Endothelial cell of umbilical vein (primary cell): ENCODE measurements around the gene ZNF804A. TPM values are rescaled to one million over a fixed set of nuclear protein-coding genes. Genes with fewer than 3 reads are reported as not detected.

Source experiments
- BruUV-seq: library from RNA; stranded (reverse); fragments of 400-500 nt; replicated peaks from 2 replicates; lab custom pipeline; 2021; lab: Mats Ljungman, UMichigan
- CTCF ChIA-PET: fragments of 300-600, 350-600 bp; sonication (Branson Sonifier 250); formaldehyde crosslinking; loops from one replicate; lab custom pipeline; 2021; ENCODE audit warnings: antibody characterized with exemption, inconsistent platforms; lab: Charles Lee
- POLR2A ChIA-PET: fragments of 300-600, 350-600 bp; sonication (Branson Sonifier 250); formaldehyde crosslinking; loops from one replicate; lab custom pipeline; 2021; ENCODE audit warnings: antibody characterized with exemption, inconsistent platforms; lab: Charles Lee
- DNase-seq: peaks from one replicate; pipeline ENCODE4 v3.0.0-alpha.2; 2011; ENCODE audit warnings: low read depth, low spot score
- FAIRE-seq: peaks from 2 replicates; lab custom pipeline; 2011; peaks lifted over from hg19 to GRCh38; lab: Jason Lieb, UNC
- H2AFZ ChIP-seq: 2 replicates; pipeline ENCODE4 v1.6.0; 2012; ENCODE audit warnings: low read depth, low read length, control low read depth, inconsistent platforms
- H3K27ac ChIP-seq: 2 replicates; pipeline ENCODE4 v1.5.1; 2011; ENCODE audit warnings: low read depth, mild to moderate bottlenecking, control low read depth, low read length, moderate library complexity; ENCODE audit not compliant: insufficient read depth
- H3K27me3 ChIP-seq, 2 experiments: 2 replicates each; pipeline versions ENCODE4 v1.6.0 to v1.6.1; 2011; ENCODE audit warnings: low read length in 2 of 2, mixed read lengths in 1 of 2; ENCODE audit not compliant: control insufficient read depth in 2 of 2, insufficient read depth in 2 of 2
- H3K36me3 ChIP-seq, 2 experiments: 2 replicates in 1 of 2; 3 replicates in 1 of 2; pipeline ENCODE4 v1.5.1; 2011; ENCODE audit warnings: low read length in 2 of 2, mild to moderate bottlenecking in 1 of 2, moderate library complexity in 1 of 2; ENCODE audit not compliant: control insufficient read depth in 2 of 2, insufficient read depth in 2 of 2; ENCODE audit errors: extremely low read depth in 1 of 2
- H3K4me1 ChIP-seq: 3 replicates; pipeline ENCODE4 v1.5.1; 2011; ENCODE audit warnings: mild to moderate bottlenecking, low read length; ENCODE audit not compliant: control insufficient read depth, insufficient read depth; ENCODE audit errors: extremely low read depth
- H3K4me2 ChIP-seq: 2 replicates; pipeline ENCODE4 v1.6.1; 2011; ENCODE audit warnings: low read length, control low read depth, mixed read lengths; ENCODE audit not compliant: insufficient read depth
- H3K4me3 ChIP-seq, 3 experiments: fragments of 200-600 bp in 1 of 3; sonication (generic), shearing (Covaris generic) in 1 of 3; replicated peaks in 1 of 3; 2 replicates each; pipeline ENCODE4 v1.5.1; 2011 to 2016; ENCODE audit warnings: control low read depth in 3 of 3, low read length in 3 of 3, mild to moderate bottlenecking in 2 of 3, inconsistent platforms in 1 of 3, low read depth in 1 of 3, moderate library complexity in 1 of 3; ENCODE audit not compliant: insufficient read depth in 1 of 3
- H3K79me2 ChIP-seq: 2 replicates; pipeline ENCODE4 v1.6.0; 2012; ENCODE audit warnings: low read length, inconsistent platforms; ENCODE audit not compliant: control insufficient read depth, insufficient read depth
- H3K9ac ChIP-seq: replicated peaks from 2 replicates; pipeline ENCODE3; 2011; ENCODE audit warnings: low read length, control low read depth; ENCODE audit not compliant: insufficient read depth; ENCODE audit errors: extremely low read depth
- H3K9me1 ChIP-seq: replicated peaks from 3 replicates; pipeline ENCODE4 v1.6.0; 2011; ENCODE audit warnings: mild to moderate bottlenecking, low read length; ENCODE audit not compliant: control insufficient read depth, insufficient read depth; ENCODE audit errors: extremely low read depth
- H3K9me3 ChIP-seq: replicated peaks from 2 replicates; pipeline ENCODE4 v1.5.1; 2012; ENCODE audit warnings: low read length, inconsistent platforms; ENCODE audit not compliant: control insufficient read depth, insufficient read depth
- H4K20me1 ChIP-seq: replicated peaks from 2 replicates; pipeline ENCODE3; 2011; ENCODE audit warnings: mild to moderate bottlenecking, low read length; ENCODE audit not compliant: control insufficient read depth, insufficient read depth; ENCODE audit errors: extremely low read depth
- EZH2 ChIP-seq: IDR thresholded peaks from 2 replicates; pipeline ENCODE4 v1.6.1; 2012; ENCODE audit warnings: borderline replicate concordance, low read depth, mild to moderate bottlenecking, moderate library complexity, low read length, inconsistent platforms; ENCODE audit not compliant: severe bottlenecking
- FOS ChIP-seq: IDR thresholded peaks from 2 replicates; pipeline ENCODE4 v1.6.1; 2011; ENCODE audit warnings: mild to moderate bottlenecking, low read length, moderate library complexity, borderline replicate concordance; ENCODE audit not compliant: insufficient read depth
- GATA2 ChIP-seq: IDR thresholded peaks from 2 replicates; pipeline ENCODE4 v1.7.0; 2011; ENCODE audit warnings: low read depth, mild to moderate bottlenecking, moderate library complexity, mixed read lengths, low read length; ENCODE audit not compliant: insufficient read length, insufficient read depth
- JUN ChIP-seq: IDR thresholded peaks from 2 replicates; pipeline ENCODE4 v1.6.1; 2011; ENCODE audit warnings: borderline replicate concordance, low read depth; ENCODE audit not compliant: insufficient read length, insufficient read depth
- MYC ChIP-seq: IDR thresholded peaks from one replicate; pipeline ENCODE4 v1.6.1; 2011; ENCODE audit warnings: mild to moderate bottlenecking, low read depth, low read length
- POLR2A ChIP-seq: IDR thresholded peaks from 2 replicates; pipeline ENCODE4 v1.6.1; 2012; ENCODE audit warnings: low read depth, mild to moderate bottlenecking, control low read depth, low read length
- POLR2AphosphoS5 ChIP-seq: IDR thresholded peaks from 2 replicates; pipeline ENCODE4 v1.6.1; 2012; ENCODE audit warnings: low read depth, mild to moderate bottlenecking, control low read depth, low read length, moderate library complexity; ENCODE audit not compliant: insufficient read depth
- dilution Hi-C: fragments of 300-500 bp; cut with MboI; formaldehyde crosslinking; loops from one replicate; pipeline ENCODE4 v1.15.0; 2019; ENCODE audit warnings: low sequenced_read_pairs; ENCODE audit not compliant: extremely low pct_ligation_motif_present
- intact Hi-C: fragments of 100-400 bp; cut with micrococcal nuclease; formaldehyde crosslinking; loops from one replicate; pipeline ENCODE4 v1.10.0; 2022
- polyA plus RNA-seq, 4 experiments: library from polyadenylated mRNA; depleted of rRNA in 3 of 4; stranded (reverse) in 3 of 4; unstranded in 1 of 4; fragments of >200 nt; gene quantifications; 2 replicates each; pipeline versions ENCODE4 v1.2.1 to v1.2.3, GENCODE V29; 2011 to 2012; ENCODE audit warnings: missing spikeins in 1 of 4
- total RNA-seq: library from RNA; stranded (reverse); gene quantifications from 2 replicates; pipeline ENCODE4 v1.2.3, GENCODE V29; 2021
- TF ChIP-seq, protein P1 (sequence below), 2 donors: IDR thresholded peaks; 1 replicate in 1 of 2; 2 replicates in 1 of 2; pipeline ENCODE4 v1.5.1; 2011; ENCODE audit warnings: low read length in 2 of 2, mild to moderate bottlenecking in 2 of 2, moderate library complexity in 2 of 2, control low read depth in 1 of 2, inconsistent platforms in 1 of 2, low read depth in 1 of 2; ENCODE audit not compliant: insufficient read depth in 1 of 2; ENCODE audit errors: extremely low read depth in 1 of 2
- TF ChIP-seq, protein P2 (sequence below): IDR thresholded peaks from 2 replicates; pipeline ENCODE4 v1.6.1; 2011; ENCODE audit not compliant: insufficient read depth, insufficient read length

The ZNF804A gene
- total and polyA plus RNA-seq, 2 donors (not counting 3 experiments of a cell fraction or from before 2014, with no cell fraction given) = 0.22 TPM; not detected in 1

DNA sequence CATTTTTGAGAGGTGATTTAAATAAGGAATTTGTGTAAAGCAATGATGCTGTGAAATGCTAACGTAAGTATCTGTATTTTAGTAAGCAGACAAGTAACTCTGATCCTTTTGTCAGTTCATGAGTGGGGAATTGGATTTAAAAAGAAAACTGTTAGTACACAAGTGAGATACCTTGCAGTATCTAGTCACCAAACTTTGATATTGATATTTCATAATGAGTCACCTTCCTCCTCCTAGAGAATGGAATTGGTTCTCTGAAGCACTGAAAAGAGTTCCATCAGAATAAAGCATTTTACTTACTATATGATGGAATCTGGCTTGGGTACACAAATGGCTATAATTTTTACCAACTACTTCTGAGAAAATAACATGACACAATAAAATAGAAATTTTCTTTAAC lies 232.2 kb downstream of the ZNF804A start:
- Histone ChIP-seq H3K9me3 (no peaks in the 10 kb centered on the region), H3K79me2 (no peaks in the 10 kb centered on the region), H3K9me1 (no peaks in the 10 kb centered on the region), H3K27me3 (no peaks in the 10 kb centered on the region), H3K4me2 (no peak overlapping the region), H3K27ac (no peak overlapping the region), H3K36me3 (no peaks in the 10 kb centered on the region), H3K9ac (no peak overlapping the region), H3K4me1 (no peaks in the 10 kb centered on the region), H4K20me1 (no peaks in the 10 kb centered on the region), H3K4me3 (no peak overlapping the region), H2AFZ (no peak overlapping the region)
- intact Hi-C loops = no loop called here
- ChIA-PET POLR2A (no interaction called here), CTCF (no interaction called here)
- dilution Hi-C loops = no loop called here
- TF ChIP-seq FOS = peak; percentile 28
- TF ChIP-seq, protein P1, sequence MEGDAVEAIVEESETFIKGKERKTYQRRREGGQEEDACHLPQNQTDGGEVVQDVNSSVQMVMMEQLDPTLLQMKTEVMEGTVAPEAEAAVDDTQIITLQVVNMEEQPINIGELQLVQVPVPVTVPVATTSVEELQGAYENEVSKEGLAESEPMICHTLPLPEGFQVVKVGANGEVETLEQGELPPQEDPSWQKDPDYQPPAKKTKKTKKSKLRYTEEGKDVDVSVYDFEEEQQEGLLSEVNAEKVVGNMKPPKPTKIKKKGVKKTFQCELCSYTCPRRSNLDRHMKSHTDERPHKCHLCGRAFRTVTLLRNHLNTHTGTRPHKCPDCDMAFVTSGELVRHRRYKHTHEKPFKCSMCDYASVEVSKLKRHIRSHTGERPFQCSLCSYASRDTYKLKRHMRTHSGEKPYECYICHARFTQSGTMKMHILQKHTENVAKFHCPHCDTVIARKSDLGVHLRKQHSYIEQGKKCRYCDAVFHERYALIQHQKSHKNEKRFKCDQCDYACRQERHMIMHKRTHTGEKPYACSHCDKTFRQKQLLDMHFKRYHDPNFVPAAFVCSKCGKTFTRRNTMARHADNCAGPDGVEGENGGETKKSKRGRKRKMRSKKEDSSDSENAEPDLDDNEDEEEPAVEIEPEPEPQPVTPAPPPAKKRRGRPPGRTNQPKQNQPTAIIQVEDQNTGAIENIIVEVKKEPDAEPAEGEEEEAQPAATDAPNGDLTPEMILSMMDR (IDR thresholded peaks at IDR 0.05; ENCODE audit: extremely low read depth in 1 of 2, insufficient read depth in 1 of 2, low read depth in 1 of 2, low read length in 2 of 2) = no peak
- BruUV-seq = no TSS peak
- no peak for DNase-seq
- FAIRE-seq = no peak

DNA sequence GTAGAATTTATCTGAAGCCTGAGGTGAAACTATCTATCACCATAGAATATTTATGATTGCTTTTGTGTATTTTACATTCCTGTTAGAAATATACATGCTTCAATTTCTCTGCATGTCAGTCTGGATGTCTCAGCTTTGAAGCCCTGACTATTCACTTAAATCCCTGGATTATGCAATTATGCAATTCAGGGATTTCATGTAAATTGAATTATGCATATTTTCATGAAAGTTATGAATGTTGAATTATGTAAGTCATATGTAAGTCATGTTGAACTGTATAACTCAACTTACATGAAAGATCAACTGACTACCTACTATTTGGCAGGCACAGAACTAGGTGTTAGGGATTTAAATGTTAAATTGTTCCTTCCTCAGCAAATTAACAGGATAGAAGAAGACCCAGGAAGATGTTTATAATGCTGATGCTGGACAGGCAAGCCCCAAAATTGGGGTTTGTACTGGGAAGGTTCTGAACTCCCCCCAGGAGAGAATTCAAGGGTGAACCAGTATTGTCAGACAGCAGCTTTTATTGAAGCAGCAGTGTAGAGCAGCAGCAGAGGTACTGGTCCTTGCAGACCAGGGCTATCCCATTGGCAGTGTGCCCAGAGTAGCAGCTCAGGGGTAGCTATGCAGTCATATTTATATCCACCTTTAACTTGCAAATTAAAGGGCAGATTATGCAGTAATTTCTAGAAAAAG lies 236.5 kb downstream of the ZNF804A start:
- Histone ChIP-seq H3K36me3 (no peaks in the 10 kb centered on the region), H3K27ac (no peak overlapping the region), H3K4me2 (no peak overlapping the region), H3K9ac (no peak overlapping the region), H3K9me1 (no peaks in the 10 kb centered on the region), H4K20me1 (no peaks in the 10 kb centered on the region), H3K4me3 (no peak overlapping the region), H3K9me3 (no peaks in the 10 kb centered on the region), H3K79me2 (no peaks in the 10 kb centered on the region), H3K4me1 (no peaks in the 10 kb centered on the region), H3K27me3 (no peaks in the 10 kb centered on the region), H2AFZ (no peak overlapping the region)
- ChIA-PET POLR2A (no interaction called here), CTCF (no interaction called here)
- no peak for TF ChIP-seq EZH2
- no peak for TF ChIP-seq JUN
- TF ChIP-seq POLR2A = no peak
- no peak for TF ChIP-seq MYC
- no peak for TF ChIP-seq FOS
- TF ChIP-seq, protein P2, sequence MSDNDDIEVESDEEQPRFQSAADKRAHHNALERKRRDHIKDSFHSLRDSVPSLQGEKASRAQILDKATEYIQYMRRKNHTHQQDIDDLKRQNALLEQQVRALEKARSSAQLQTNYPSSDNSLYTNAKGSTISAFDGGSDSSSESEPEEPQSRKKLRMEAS = no peak
- no peak for TF ChIP-seq GATA2
- TF ChIP-seq, protein P1 (IDR thresholded peaks at IDR 0.05; ENCODE audit: extremely low read depth in 1 of 2, insufficient read depth in 1 of 2, low read depth in 1 of 2, low read length in 2 of 2) = no peak
- TF ChIP-seq POLR2AphosphoS5 = no peak
- FAIRE-seq (no peak), DNase-seq (no peak)
- dilution Hi-C loops = no loop called here
- intact Hi-C loops = no loop called here
- BruUV-seq = no TSS peak
